Activated CD4-positive, alpha-beta T cell treated with anti-CD3 and anti-CD28 coated beads for 48 hours (primary cell): ENCODE measurements around the gene DMAC2.
"Not testable (repeated sequence)": the region's sequence is repeated elsewhere in the genome, so short reads cannot be mapped to it uniquely, and the experiment has no call there.

Source experiments
- DNase-seq: peaks from one replicate; pipeline ENCODE4 v3.0.0-alpha.2; 2020

DMAC2 gene

GRCh38 chr19:41398050-41398418 lies 41.7 kb downstream of the DMAC2 start:
- DNase-seq: no peak

DNA sequence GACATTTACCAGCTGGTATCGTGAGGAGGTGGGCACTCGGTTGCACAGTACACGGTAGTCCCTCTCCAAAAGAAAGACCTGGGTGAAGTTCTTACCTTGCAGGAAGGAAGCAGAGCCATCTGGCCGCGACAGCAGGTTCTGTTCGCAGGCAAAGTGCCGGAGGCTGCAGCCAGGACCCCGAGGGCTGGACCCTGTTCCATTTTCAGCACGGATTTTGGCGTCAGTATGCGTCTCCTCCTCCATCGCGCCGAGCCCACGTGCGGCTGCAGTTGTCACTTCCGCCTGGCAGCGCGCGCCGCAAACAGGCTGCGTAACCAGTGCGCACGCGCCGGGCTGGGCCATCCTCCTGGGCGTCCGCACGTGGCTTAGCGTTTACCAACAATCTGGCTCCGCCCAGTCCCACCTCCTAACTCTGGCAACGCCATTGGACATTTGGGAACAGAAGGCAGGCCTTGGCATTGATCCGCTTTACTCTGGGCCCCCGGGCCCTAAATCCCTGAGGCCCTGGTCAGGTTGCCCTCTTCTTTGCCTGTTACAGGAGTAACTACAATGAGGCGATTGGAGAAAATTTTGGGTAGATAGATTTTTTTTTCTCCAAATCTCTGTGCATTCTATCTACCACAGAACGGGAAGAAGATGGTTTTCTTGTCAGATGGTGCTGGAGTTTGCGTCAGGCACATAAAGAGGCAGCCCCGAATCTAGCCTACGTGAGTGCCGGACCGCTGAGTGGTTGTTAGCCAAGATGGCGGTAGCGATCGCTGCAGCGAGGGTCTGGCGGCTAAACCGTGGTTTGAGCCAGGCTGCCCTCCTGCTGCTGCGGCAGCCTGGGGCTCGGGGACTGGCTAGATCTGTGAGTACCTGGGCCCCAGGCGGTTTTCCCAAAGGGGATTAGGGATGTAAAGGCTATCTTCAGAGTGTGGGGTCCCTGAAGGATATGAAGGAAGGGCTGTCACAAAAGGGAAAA lies 42.3 kb downstream of the DMAC2 start, which contains the start of the genes BCKDHA and EXOSC5:
BCKDHA (plus strand) TSS at position 733 of the 964 bp plus-strand sequence; CDS start at position 743, 10 bp downstream.
EXOSC5 (minus strand) TSS at position 274 of the 964 bp plus-strand sequence; CDS start at position 243, 31 bp downstream.
- peak; percentile 99 for DNase-seq

DNA sequence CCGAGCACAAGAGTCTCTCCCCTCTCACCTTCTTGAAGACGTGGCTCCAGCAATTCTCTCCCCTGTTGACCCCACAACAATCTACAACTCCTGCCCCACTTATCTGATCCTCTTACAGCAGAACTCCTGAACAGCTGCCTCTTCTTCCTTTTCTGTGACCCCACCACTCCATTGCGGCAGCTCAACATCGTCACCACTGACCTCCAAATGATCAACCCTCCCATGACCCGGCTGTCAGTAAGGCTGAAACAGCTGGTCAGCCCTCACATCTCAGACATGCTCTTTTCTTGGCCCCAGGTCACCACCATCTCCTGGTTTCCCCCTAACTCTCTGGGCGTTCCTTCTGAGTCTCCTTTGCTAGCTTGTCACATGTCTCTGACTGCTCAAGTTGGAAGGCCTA lies 44.4 kb downstream of the DMAC2 start:
- DNase-seq: no peak

DNA sequence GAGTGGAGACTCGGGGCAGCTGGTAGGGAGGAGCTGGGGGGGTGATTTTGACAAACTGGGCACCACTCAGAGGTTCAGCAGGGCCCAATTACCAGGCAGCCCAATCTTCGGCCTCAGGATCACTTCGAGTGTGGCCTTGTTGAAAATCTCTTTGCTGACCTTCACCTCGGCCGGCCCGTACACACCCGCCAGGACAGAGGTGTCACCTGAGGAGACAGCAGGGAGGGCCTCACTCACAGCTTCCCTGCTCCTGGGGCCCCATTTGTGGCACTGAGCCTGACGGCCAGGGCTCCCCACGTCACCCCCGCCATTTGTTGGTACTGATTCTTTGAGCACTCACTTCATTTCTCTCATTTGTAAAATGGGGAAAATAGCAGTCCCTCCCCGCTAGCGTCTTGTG lies 46.9 kb downstream of the DMAC2 start:
- DNase-seq: no peak

DNA sequence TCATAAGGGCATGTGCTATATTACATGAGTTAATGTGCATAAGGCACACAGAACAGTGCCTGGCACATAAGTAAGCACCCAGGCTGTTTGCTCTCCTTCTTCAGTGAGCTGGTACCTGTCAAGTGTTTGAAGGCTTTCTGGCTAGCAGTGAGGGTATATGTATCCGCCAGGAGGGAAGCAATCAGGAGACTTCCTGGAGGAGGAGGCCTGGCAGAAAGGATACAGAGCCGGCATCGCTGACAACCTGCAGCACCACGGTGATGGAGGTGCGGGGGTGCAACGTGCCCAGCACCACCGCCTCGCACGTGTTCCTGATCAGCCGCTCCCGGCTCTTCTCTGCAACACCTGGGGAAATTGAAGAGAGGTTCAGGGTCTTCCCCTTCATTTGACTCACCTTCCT lies 48.1 kb downstream of the DMAC2 start:
- DNase-seq: no peak

DNA sequence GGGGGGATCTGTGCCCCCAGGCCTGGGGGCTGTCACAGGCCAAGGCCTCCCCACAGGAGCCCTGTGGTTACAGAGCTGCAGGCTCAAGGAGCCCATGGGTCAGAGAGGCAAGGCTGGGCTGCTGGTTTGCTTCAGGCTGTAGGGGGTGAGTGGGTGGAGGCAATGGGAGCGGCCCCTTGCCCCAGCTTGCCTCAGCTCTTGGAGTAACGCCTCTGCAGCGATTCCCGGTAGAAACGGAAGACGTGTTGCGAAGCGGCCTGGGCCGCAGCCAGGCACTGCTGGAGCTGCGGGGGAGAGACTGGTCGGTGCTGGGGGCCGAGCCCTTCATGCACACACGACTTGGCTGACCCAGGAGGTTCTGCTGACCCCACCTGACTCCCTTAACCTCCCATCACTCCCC lies 53.3 kb downstream of the DMAC2 start:
- no peak for DNase-seq

- no peak for DNase-seq
Measured at GRCh38 chr19:41384351-41384750, 55.4 kb downstream of the DMAC2 start.

GRCh38 chr19:41381536-41381935 lies 58.2 kb downstream of the DMAC2 start:
- not testable (repeated sequence) for DNase-seq
